B cell (primary cell): Measurements from ENCODE around the gene ATXN2. TPM values are rescaled to one million over a fixed set of nuclear protein-coding genes. Genes with fewer than 3 reads are reported as not detected.

ENCODE experiments used
- ATAC-seq: fragments of 200-7000 bp; cut with Tn5 transposase; one replicate; pipeline ENCODE4 v1.10.0; 2021; ENCODE audit warnings: low read depth, mild to moderate bottlenecking, moderate number of reproducible peaks, moderate library complexity
- CTCF ChIA-PET: fragments of 350-600 bp; sonication (Branson Sonifier 250); formaldehyde crosslinking; loops from one replicate; lab custom pipeline; 2021; ENCODE audit warnings: antibody characterized with exemption, inconsistent platforms; lab: Charles Lee
- POLR2A ChIA-PET: fragments of 350-600 bp; sonication (Branson Sonifier 250); formaldehyde crosslinking; loops from one replicate; lab custom pipeline; 2021; ENCODE audit warnings: antibody characterized with exemption; lab: Charles Lee
- DNase-seq: peaks from one replicate; pipeline ENCODE4 v3.0.0; 2013
- H2AFZ ChIP-seq: 2 replicates; pipeline ENCODE4 v1.6.1; 2012; ENCODE audit warnings: mild to moderate bottlenecking, low read depth, low read length; ENCODE audit not compliant: insufficient read depth, poor library complexity, severe bottlenecking
- H3K27ac ChIP-seq, 2 donors: 1 replicate in 1 of 2; 2 replicates in 1 of 2; pipeline ENCODE4 v1.5.1; 2012 to 2013; ENCODE audit warnings: low read length in 2 of 2, mild to moderate bottlenecking in 2 of 2, moderate library complexity in 1 of 2
- H3K27me3 ChIP-seq, 4 experiments: fragments of 200-600 bp in 1 of 4; sonication (generic) in 1 of 4; replicated peaks in 1 of 4; 1 replicate in 2 of 4; 2 replicates in 2 of 4; pipeline versions ENCODE4 v1.6.1 to v1.7.0; 2013 to 2016; ENCODE audit warnings: low read length in 3 of 4, mild to moderate bottlenecking in 2 of 4, mixed read lengths in 1 of 4, moderate library complexity in 1 of 4; ENCODE audit not compliant: insufficient read depth in 4 of 4, control insufficient read depth in 3 of 4; ENCODE audit errors: control extremely low read depth in 1 of 4
- H3K36me3 ChIP-seq, 2 experiments: replicated peaks in 1 of 2; 1 replicate in 1 of 2; 2 replicates in 1 of 2; pipeline versions ENCODE4 v1.6.1 to v1.7.1; 2013; ENCODE audit warnings: low read length in 1 of 2; ENCODE audit not compliant: insufficient read depth in 2 of 2, control insufficient read depth in 1 of 2; ENCODE audit errors: control extremely low read depth in 1 of 2, extremely low read depth in 1 of 2
- H3K4me1 ChIP-seq, 2 donors: fragments of 200-600 bp in 1 of 2; sonication (generic) in 1 of 2; 1 replicate in 1 of 2; 2 replicates in 1 of 2; pipeline versions ENCODE4 v1.5.1 to v1.6.1; 2013 to 2017; ENCODE audit warnings: low read length in 2 of 2; ENCODE audit not compliant: control insufficient read depth in 2 of 2, insufficient read depth in 2 of 2
- H3K4me2 ChIP-seq: replicated peaks from 2 replicates; pipeline ENCODE3; 2012; ENCODE audit warnings: mild to moderate bottlenecking, low read depth, low read length; ENCODE audit not compliant: poor library complexity, severe bottlenecking
- H3K4me3 ChIP-seq, 5 experiments: fragments of 200-600 bp in 1 of 5; sonication (generic) in 1 of 5; 1 replicate in 3 of 5; 2 replicates in 2 of 5; pipeline versions ENCODE4 v1.5.1 to v1.7.0; 2011 to 2016; ENCODE audit warnings: low read length in 4 of 5, mild to moderate bottlenecking in 4 of 5, low read depth in 2 of 5, control low read depth in 1 of 5, moderate library complexity in 1 of 5; ENCODE audit not compliant: insufficient read depth in 1 of 5; ENCODE audit errors: control extremely low read depth in 1 of 5, extremely low read depth in 1 of 5
- H3K79me2 ChIP-seq: fragments of 200-600 bp; sonication (generic); one replicate; pipeline ENCODE4 v1.6.0; 2016; ENCODE audit warnings: low read length; ENCODE audit not compliant: control insufficient read depth, insufficient read depth
- H3K9ac ChIP-seq: fragments of 200-600 bp; sonication (generic); 2 replicates; pipeline ENCODE4 v1.6.1; 2017; ENCODE audit warnings: mild to moderate bottlenecking, low read length, moderate library complexity
- H3K9me3 ChIP-seq, 3 donors: one replicate each; pipeline versions ENCODE4 v1.6.1 to v1.7.1; 2013; ENCODE audit warnings: low read length in 2 of 3; ENCODE audit not compliant: control insufficient read depth in 2 of 3, insufficient read depth in 1 of 3; ENCODE audit errors: control extremely low read depth in 1 of 3
- H4K20me1 ChIP-seq: 2 replicates; pipeline ENCODE4 v1.6.0; 2012; ENCODE audit warnings: mild to moderate bottlenecking, low read length; ENCODE audit not compliant: insufficient read depth, control insufficient read depth, poor library complexity, severe bottlenecking
- H3K27ac Mint-ChIP-seq: one replicate; pipeline ENCODE4 v1.8.0; 2021; ENCODE audit warnings: mixed read lengths
- H3K27me3 Mint-ChIP-seq: one replicate; pipeline ENCODE4 v1.8.0; 2021; ENCODE audit warnings: mixed read lengths
- H3K4me1 Mint-ChIP-seq: one replicate; pipeline ENCODE4 v1.8.0; 2021; ENCODE audit warnings: mixed read lengths
- H3K4me3 Mint-ChIP-seq: one replicate; pipeline ENCODE4 v1.8.0; 2021; ENCODE audit warnings: mixed read lengths
- H3K9me3 Mint-ChIP-seq: one replicate; pipeline ENCODE4 v1.8.0; 2022; ENCODE audit warnings: mixed read lengths; ENCODE audit not compliant: insufficient read depth
- CTCF ChIP-seq: fragments of 200-600 bp; IDR thresholded peaks from one replicate; pipeline ENCODE4 v1.8.0; 2022; ENCODE audit warnings: antibody characterized with exemption, mild to moderate bottlenecking
- EZH2 ChIP-seq: IDR thresholded peaks from 2 replicates; pipeline ENCODE4 v1.6.1; 2012; ENCODE audit warnings: borderline replicate concordance, low read depth, mild to moderate bottlenecking, moderate library complexity, low read length; ENCODE audit not compliant: insufficient read depth, poor library complexity, severe bottlenecking
- WGBS: methylation state at CpG from one replicate; pipeline ENCODE4 v1.1.5; 2013; ENCODE audit warnings: missing lambda C conversion rate; ENCODE audit not compliant: insufficient coverage; 5-methylcytosine and 5-hydroxymethylcytosine counted together
- intact Hi-C: fragments of 100-400 bp; cut with micrococcal nuclease; formaldehyde crosslinking; loops from one replicate; pipeline ENCODE4 v1.10.0; 2022
- polyA plus RNA-seq: library from polyadenylated mRNA; depleted of rRNA; stranded (reverse); fragments of >200 nt; gene quantifications from 2 replicates; pipeline ENCODE4 v1.2.3, GENCODE V29; 2012
- total RNA-seq, 2 donors: library from RNA; stranded (reverse); fragments of 120-200 nt in 1 of 2; gene quantifications; 1 replicate in 1 of 2; 2 replicates in 1 of 2; pipeline versions ENCODE4 v1.2.3 to v1.2.4, GENCODE V29; 2013 to 2022

The ATXN2 gene
- total and polyA plus RNA-seq, 2 donors (not counting 1 experiment from before 2014, with no cell fraction given), result 28.2 to 83.8 TPM

DNA sequence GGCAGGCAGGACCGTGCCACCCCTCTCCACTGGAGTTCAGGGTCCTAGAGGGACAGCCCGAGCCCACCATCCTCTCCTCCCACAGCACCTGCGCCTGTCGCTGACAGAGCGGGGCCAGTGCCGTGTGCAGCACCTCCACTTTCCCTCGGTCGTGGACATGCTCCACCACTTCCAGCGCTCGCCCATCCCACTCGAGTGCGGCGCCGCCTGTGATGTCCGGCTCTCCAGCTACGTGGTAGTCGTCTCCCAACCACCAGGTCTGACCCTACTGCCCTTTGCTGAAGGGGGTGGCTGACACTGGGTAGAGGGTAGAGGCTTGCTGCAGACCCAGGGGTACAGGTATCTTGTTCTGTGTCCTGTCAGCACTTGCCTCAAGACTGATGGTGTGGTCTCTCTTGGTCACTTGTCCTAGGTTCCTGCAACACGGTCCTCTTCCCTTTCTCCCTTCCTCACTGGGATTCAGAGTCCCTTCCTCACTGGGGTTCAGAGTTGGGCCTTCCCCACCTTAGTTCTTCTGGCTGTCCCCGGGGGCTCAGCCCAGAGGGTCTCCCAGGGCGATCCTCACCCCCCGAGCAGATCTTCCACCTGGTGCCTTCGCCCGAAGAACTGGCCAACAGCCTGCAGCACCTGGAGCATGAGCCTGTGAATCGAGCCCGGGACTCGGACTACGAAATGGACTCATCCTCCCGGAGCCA lies 151.4 kb downstream of the ATXN2 start:
- H4K20me1 ChIP-seq, result peaks cover 42% of the 10 kb centered on the region

More for the DNA sequence above, 151.4 kb downstream of the ATXN2 start:
- Mint-ChIP-seq H3K27me3 (no peaks in the 10 kb centered on the region), H3K4me3 (no peak overlapping the region), H3K27ac (peak overlapping the region; percentile 68), H3K4me1 (peaks cover 69% of the 10 kb centered on the region), H3K9me3 (no peaks in the 10 kb centered on the region)
- Histone ChIP-seq H3K4me2 (no peak overlapping the region), H3K4me1 (peaks cover 35 to 64% of the 10 kb centered on the region in 2 donors), H3K9me3 (no peaks in the 10 kb centered on the region), H2AFZ (no peak overlapping the region), H3K36me3 (peaks cover 0 to 56% of the 10 kb centered on the region in 2 experiments), H3K9ac (no peak overlapping the region), H3K27ac (peak overlapping the region in 1 of 2 donors; percentile 64), H3K4me3 (no peak overlapping the region), H3K79me2 (peaks cover 54% of the 10 kb centered on the region), H3K27me3 (no peaks in the 10 kb centered on the region)
- POLR2A ChIA-PET, result no interaction called here
- intact Hi-C loops, result no loop called here
- no peak for ATAC-seq
- DNase-seq, result peak; percentile 16
- 98% methylated on average over 25 of the region's 28 CpGs for WGBS
- TF ChIP-seq CTCF (no peak), EZH2 (no peak)
- CTCF ChIA-PET, result interaction anchor here (42.0 kb wide), 1 partner anchor 45 kb away, joined by 1472 read pairs; the partner anchor contains the start of gene SH2B3
